HFFc6 (cell line): ENCODE measurements around the gene C1orf159. TPM values are rescaled to one million over a fixed set of nuclear protein-coding genes. Genes with fewer than 3 reads are reported as not detected.
"Not testable (repeated sequence)": the region's sequence is repeated elsewhere in the genome, so short reads cannot be mapped to it uniquely, and the experiment has no call there.

ENCODE experiments used
- DNase-seq: peaks from one replicate; pipeline ENCODE4 v3.0.0-alpha.2; 2018
- H3K27ac Mint-ChIP-seq: 2 replicates; pipeline ENCODE4 v1.8.0; 2020; ENCODE audit warnings: mild to moderate bottlenecking, mixed read lengths
- H3K27me3 Mint-ChIP-seq: 2 replicates; pipeline ENCODE4 v1.8.0; 2021; ENCODE audit warnings: mild to moderate bottlenecking, moderate library complexity, mixed read lengths; ENCODE audit not compliant: insufficient read depth
- H3K36me3 Mint-ChIP-seq: 2 replicates; pipeline ENCODE4 v1.8.0; 2021; ENCODE audit warnings: low read depth, mixed read lengths
- H3K4me1 Mint-ChIP-seq: 2 replicates; pipeline ENCODE4 v1.8.0; 2020; ENCODE audit warnings: low read depth, mixed read lengths
- H3K4me3 Mint-ChIP-seq: 2 replicates; pipeline ENCODE4 v1.8.0; 2020; ENCODE audit warnings: mild to moderate bottlenecking, moderate library complexity, mixed read lengths
- H3K9me3 Mint-ChIP-seq: 2 replicates; pipeline ENCODE4 v1.8.0; 2020; ENCODE audit warnings: mild to moderate bottlenecking, mixed read lengths
- total RNA-seq, 6 experiments: library from RNA; stranded (reverse); fragmentation: NEBNext Ultra II Directional; extraction: Animal tissue kit (Norgen Biotek cat#: 25700); gene quantifications; 2 replicates in 1 of 6; 3 replicates in 5 of 6; pipeline ENCODE4 v1.2.3, GENCODE V29; 2021
- TF ChIP-seq, protein P1 (sequence below): fragments of 200-600 bp; sonication (generic); IDR thresholded peaks from 2 replicates; pipeline ENCODE4 v1.5.0; 2021; ENCODE audit warnings: antibody characterized with exemption, mild to moderate bottlenecking

The C1orf159 gene
- total RNA-seq, 6 experiments from 2014 or later, result 8.7 to 10.3 (median 9.6) TPM

DNA sequence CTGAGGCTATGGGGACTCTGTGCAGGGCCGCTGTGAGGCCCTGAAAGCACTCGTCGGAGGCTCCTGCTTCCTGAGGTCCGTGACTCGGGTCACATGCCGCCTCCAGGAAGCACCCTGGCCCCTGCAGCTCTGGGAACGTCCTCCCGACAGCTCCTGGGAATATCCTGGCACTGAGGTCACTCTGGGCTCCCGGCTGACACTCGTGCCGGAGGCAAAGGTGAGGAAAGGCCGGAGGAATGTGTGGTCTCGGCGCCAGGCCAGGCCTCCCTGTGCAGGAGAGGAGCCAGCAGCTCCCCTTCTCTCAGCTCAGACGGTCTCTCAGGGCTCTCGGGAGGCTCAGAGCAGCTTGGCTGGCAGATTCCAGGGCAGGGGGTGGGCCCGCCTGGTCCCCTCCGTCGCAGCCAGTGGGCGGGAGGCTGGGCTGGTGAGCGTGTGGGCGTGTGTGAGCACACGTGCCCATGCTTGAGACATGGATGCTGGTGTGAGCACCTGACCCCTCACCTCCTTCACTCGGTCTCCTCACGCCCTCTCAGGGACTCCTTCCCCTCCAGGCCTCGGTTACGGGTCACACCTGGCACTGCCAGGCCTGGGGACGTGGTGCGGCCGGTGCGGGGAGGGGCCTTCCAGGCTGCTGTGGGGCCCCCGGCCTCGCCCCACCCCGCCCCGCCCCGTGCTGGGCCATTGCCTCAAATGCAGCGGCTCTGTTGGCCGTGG lies 36.3 kb downstream of the C1orf159 start:
- H3K4me1 Mint-ChIP-seq, result no peaks in the 10 kb centered on the region
- TF ChIP-seq, protein P1, sequence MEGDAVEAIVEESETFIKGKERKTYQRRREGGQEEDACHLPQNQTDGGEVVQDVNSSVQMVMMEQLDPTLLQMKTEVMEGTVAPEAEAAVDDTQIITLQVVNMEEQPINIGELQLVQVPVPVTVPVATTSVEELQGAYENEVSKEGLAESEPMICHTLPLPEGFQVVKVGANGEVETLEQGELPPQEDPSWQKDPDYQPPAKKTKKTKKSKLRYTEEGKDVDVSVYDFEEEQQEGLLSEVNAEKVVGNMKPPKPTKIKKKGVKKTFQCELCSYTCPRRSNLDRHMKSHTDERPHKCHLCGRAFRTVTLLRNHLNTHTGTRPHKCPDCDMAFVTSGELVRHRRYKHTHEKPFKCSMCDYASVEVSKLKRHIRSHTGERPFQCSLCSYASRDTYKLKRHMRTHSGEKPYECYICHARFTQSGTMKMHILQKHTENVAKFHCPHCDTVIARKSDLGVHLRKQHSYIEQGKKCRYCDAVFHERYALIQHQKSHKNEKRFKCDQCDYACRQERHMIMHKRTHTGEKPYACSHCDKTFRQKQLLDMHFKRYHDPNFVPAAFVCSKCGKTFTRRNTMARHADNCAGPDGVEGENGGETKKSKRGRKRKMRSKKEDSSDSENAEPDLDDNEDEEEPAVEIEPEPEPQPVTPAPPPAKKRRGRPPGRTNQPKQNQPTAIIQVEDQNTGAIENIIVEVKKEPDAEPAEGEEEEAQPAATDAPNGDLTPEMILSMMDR, result no peak
- no peaks in the 10 kb centered on the region for H3K9me3 Mint-ChIP-seq
- H3K27me3 Mint-ChIP-seq, result peaks cover 2% of the 10 kb centered on the region; the same call in 1 of the 2 replicates
- peak overlapping the region; percentile 71 for H3K27ac Mint-ChIP-seq
- peak overlapping the region; percentile 24; the same call in 1 of the 2 replicates for H3K4me3 Mint-ChIP-seq
- H3K36me3 Mint-ChIP-seq, result no peaks in the 10 kb centered on the region
- DNase-seq, result peak; percentile 96

DNA sequence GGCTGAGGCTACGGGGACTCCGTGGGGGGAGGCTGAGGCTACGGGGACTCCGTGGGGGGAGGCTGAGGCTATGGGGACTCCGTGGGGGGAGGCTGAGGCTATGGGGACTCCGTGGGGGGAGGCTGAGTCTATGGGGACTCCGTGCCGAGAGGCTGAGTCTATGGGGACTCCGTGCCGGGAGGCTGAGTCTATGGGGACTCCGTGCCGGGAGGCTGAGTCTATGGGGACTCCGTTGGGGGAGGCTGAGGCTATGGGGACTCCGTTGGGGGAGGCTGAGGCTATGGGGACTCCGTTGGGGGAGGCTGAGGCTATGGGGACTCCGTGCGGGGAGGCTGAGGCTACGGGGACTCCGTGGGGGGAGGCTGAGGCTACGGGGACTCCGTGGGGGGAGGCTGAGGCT lies 38.5 kb downstream of the C1orf159 start:
- H3K4me1 Mint-ChIP-seq, H3K27ac Mint-ChIP-seq, H3K4me3 Mint-ChIP-seq, H3K27me3 Mint-ChIP-seq, H3K9me3 Mint-ChIP-seq, H3K36me3 Mint-ChIP-seq, DNase-seq: not testable (repeated sequence)

GRCh38 chr1:1075148-1075935 lies 40.5 kb downstream of the C1orf159 start:
- H3K27me3 Mint-ChIP-seq, result peaks cover 2% of the 10 kb centered on the region; the same call in 1 of the 2 replicates
- no peak overlapping the region for H3K4me3 Mint-ChIP-seq
- H3K36me3 Mint-ChIP-seq, result no peaks in the 10 kb centered on the region

GRCh38 chr1:1074631-1075147 lies 41.2 kb downstream of the C1orf159 start:
- Mint-ChIP-seq H3K4me1 (no peaks in the 10 kb centered on the region), H3K36me3 (no peaks in the 10 kb centered on the region), H3K27ac (no peak overlapping the region), H3K4me3 (no peak overlapping the region), H3K27me3 (peaks cover 2% of the 10 kb centered on the region), H3K9me3 (no peaks in the 10 kb centered on the region)
- no peak for DNase-seq
- TF ChIP-seq, protein P1, result no peak

More at GRCh38 chr1:1075148-1075935, 40.5 kb downstream of the C1orf159 start:
- no peak overlapping the region for H3K27ac Mint-ChIP-seq
- no peaks in the 10 kb centered on the region for H3K9me3 Mint-ChIP-seq
- no peak for DNase-seq
- H3K4me1 Mint-ChIP-seq, result no peaks in the 10 kb centered on the region
- TF ChIP-seq, protein P1, result no peak

GRCh38 chr1:1073743-1074587 lies 41.9 kb downstream of the C1orf159 start, which contains the start of gene RNF223:
Gene RNF223 (minus strand): TSS chr1:1074306. CDS start chr1:1072566, 1,740 bp downstream.
- H3K27me3 Mint-ChIP-seq, result peaks cover 2% of the 10 kb centered on the region
- no peaks in the 10 kb centered on the region for H3K36me3 Mint-ChIP-seq
- H3K4me1 Mint-ChIP-seq, result no peaks in the 10 kb centered on the region
- no peaks in the 10 kb centered on the region for H3K9me3 Mint-ChIP-seq
- no peak within 1 kb of the TSS for H3K4me3 Mint-ChIP-seq
- DNase-seq, result no peak
- TF ChIP-seq, protein P1, result no peak
- no peak within 1 kb of the TSS for H3K27ac Mint-ChIP-seq
